H7 (cell line): ENCODE data around the gene NUDCD2. TPM values are rescaled to one million over a fixed set of nuclear protein-coding genes. Genes with fewer than 3 reads are reported as not detected.

Source experiments
- DNase-seq: peaks from one replicate; pipeline ENCODE4 v3.0.0; 2012
- H3K27me3 ChIP-seq: 2 replicates; pipeline ENCODE4 v1.6.0; 2011; ENCODE audit warnings: mild to moderate bottlenecking, low read length; ENCODE audit not compliant: control insufficient read depth, insufficient read depth
- H3K36me3 ChIP-seq: replicated peaks from 2 replicates; pipeline ENCODE4 v1.5.1; 2011; ENCODE audit warnings: low read length; ENCODE audit not compliant: control insufficient read depth, insufficient read depth
- H3K4me3 ChIP-seq: 2 replicates; pipeline ENCODE4 v1.5.1; 2011; ENCODE audit warnings: low read depth, mild to moderate bottlenecking, control low read depth, low read length, moderate library complexity; ENCODE audit not compliant: insufficient read depth
- total RNA-seq: library from RNA; depleted of rRNA; stranded (reverse); fragments of >200 nt; shearing (Covaris generic); gene quantifications from 2 replicates; pipeline ENCODE4 v1.2.3, GENCODE V29; 2014

Gene NUDCD2
- total RNA-seq, 1 experiment from 2014 or later, result 27.7 TPM

DNA sequence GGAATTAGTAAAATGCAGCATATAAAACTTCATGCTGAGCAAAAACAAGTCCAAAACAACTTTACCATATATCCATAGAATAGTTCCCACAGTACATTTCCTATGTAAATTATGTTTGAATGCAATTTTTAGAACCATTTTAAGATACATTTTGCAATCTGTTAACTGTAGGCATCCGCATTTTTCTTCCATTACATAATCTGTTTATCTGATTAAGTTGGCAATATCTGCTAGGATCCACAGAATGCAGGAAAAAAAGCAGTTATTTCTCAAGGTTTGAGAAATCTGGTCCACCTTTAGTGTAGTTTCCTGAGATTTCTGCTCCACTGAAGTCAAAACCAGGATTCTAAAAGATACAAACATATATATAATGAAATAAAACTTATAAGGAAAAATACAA, 6.2 kb downstream of the NUDCD2 start:
- H3K27me3 ChIP-seq, result no peaks in the 10 kb centered on the region
- DNase-seq, result no peak
- H3K36me3 ChIP-seq, result peaks cover 11% of the 10 kb centered on the region
- H3K4me3 ChIP-seq, result no peak overlapping the region

GRCh38 chr5:163451489-163451888, 8.4 kb downstream of the NUDCD2 start:
- Histone ChIP-seq H3K27me3 (no peaks in the 10 kb centered on the region), H3K4me3 (no peak overlapping the region), H3K36me3 (peaks cover 16% of the 10 kb centered on the region)

DNA sequence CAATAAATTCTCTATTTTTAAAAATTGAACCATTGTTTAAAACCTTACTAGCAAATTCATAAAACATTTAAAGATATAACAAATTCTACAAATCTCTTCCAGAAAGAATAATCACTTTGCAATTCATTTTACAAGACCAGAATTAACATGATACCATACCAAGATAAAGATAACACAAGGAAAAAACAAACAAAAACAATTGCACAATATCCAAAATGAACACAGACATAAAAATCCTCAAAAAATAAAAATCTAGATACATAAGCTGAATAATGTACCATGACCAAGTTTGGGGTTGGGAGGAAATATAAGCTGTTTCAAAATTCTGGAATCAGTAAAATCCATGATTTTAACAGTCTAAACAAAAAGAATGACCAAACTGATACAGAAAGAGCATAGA, 11.4 kb downstream of the NUDCD2 start:
- peaks cover 23% of the 10 kb centered on the region for H3K36me3 ChIP-seq
- no peaks in the 10 kb centered on the region for H3K27me3 ChIP-seq
- no peak for DNase-seq
- H3K4me3 ChIP-seq, result no peak overlapping the region

More at GRCh38 chr5:163451489-163451888, 8.4 kb downstream of the NUDCD2 start:
- DNase-seq, result no peak

GRCh38 chr5:163447875-163448274, 12.0 kb downstream of the NUDCD2 start:
- Histone ChIP-seq H3K36me3 (peaks cover 23% of the 10 kb centered on the region), H3K4me3 (no peak overlapping the region), H3K27me3 (no peaks in the 10 kb centered on the region)
- no peak for DNase-seq

- Histone ChIP-seq H3K27me3 (no peaks in the 10 kb centered on the region), H3K4me3 (no peak overlapping the region), H3K36me3 (peaks cover 29% of the 10 kb centered on the region)
- no peak for DNase-seq
Measured at GRCh38 chr5:163447191-163447590, 12.7 kb downstream of the NUDCD2 start.

DNA sequence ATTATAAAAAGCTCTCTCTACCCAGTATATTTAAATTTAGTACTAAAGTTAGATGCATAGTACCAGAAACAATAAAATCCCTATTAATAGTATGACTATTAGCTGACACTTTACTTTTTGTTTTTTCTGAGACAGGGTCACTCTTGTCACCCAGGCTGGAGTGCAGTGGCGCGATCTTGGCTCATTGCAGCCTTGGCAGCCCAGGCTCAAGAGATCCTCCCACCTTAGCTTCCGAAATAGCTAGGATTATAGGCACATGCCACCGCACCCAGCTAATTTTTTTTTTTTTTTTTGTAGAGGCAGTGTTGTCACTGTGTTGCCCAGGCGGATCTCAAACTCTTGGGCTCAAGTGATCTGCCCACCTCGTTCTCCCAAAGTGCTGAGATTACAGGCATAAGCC, 14.6 kb downstream of the NUDCD2 start:
- no peak for DNase-seq
- Histone ChIP-seq H3K27me3 (no peaks in the 10 kb centered on the region), H3K36me3 (peaks cover 40% of the 10 kb centered on the region), H3K4me3 (no peak overlapping the region)

- Histone ChIP-seq H3K36me3 (peaks cover 46% of the 10 kb centered on the region), H3K4me3 (no peak overlapping the region), H3K27me3 (no peaks in the 10 kb centered on the region)
- no peak for DNase-seq
Measured at GRCh38 chr5:163444526-163444925, 15.4 kb downstream of the NUDCD2 start.

- H3K4me3 ChIP-seq, result no peak overlapping the region
- DNase-seq, result no peak
- H3K36me3 ChIP-seq, result peaks cover 40% of the 10 kb centered on the region
- H3K27me3 ChIP-seq, result no peaks in the 10 kb centered on the region
Measured at GRCh38 chr5:163440954-163441353, 18.9 kb downstream of the NUDCD2 start.

GRCh38 chr5:163439092-163439425, 20.8 kb downstream of the NUDCD2 start:
- Histone ChIP-seq H3K36me3 (peaks cover 34% of the 10 kb centered on the region), H3K27me3 (no peaks in the 10 kb centered on the region), H3K4me3 (peak overlapping the region; percentile 81)
- no peak for DNase-seq

DNA sequence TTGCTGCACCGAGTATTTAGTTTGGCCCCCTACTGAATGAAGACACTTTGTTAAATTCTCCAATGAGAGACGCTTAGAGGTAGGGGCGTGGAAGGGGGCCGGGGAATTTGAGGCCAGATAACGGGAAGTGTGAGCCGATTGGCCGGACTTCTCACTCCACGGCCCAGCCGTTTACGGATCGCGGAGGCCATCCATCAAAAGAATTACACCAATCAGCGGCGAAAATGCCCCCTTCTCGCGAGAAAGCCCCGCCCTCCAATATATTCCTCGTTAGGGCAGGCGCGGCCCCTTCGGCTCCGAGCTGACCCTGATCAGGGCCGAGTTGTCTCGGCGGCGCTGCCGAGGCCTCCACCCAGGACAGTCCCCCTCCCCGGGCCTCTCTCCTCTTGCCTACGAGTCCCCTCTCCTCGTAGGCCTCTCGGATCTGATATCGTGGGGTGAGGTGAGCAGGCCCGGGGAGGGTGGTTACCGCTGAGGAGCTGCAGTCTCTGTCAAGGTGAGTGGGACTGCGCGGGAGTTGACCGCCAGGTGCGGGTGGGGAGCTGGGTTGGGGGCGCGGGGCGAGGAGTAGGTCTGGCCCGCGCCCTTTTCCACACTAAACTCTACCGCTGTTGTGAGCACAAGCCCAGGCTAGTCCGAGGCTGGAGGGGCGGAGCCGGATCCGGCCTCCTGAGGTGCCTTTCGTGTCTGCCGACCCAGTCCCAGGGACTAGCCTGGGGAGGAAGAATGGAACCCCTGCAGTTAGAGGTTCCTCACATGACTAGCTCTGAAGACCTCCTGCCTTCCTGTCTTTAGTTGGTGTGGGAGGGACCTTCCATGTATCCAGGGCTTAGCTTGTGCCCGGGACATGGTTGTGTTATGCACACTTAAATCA, 22.4 kb downstream of the NUDCD2 start, which contains the start of gene CCNG1:
Gene CCNG1, plus strand, starts transcription at position 287 of the 874 bp plus-strand sequence. CDS start 1,662 bp downstream, outside the sequence.
- peaks cover 25% of the 10 kb centered on the region for H3K36me3 ChIP-seq
- H3K4me3 ChIP-seq, result peak within 1 kb of the TSS; percentile 81
- H3K27me3 ChIP-seq, result no peaks in the 10 kb centered on the region
- peak; percentile 91 for DNase-seq

DNA sequence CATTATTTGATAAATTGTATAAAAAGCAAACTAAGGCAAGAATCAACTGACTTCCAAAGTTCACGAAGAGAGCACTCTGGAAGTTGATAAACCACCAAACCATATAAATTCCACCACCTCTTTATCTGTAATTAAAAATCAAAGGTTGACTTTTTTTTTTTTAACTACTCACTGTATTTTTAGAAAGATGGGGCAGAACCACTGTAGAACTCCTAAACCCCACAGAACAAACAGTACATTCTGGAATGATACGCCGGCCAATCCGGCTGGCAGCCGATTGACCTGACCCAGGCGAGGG, 22.9 kb downstream of the NUDCD2 start:
- DNase-seq, result no peak
- Histone ChIP-seq H3K4me3 (peak overlapping the region; percentile 19), H3K36me3 (peaks cover 20% of the 10 kb centered on the region), H3K27me3 (no peaks in the 10 kb centered on the region)

GRCh38 chr5:163436515-163436914, 23.4 kb downstream of the NUDCD2 start:
- DNase-seq, result no peak

DNA sequence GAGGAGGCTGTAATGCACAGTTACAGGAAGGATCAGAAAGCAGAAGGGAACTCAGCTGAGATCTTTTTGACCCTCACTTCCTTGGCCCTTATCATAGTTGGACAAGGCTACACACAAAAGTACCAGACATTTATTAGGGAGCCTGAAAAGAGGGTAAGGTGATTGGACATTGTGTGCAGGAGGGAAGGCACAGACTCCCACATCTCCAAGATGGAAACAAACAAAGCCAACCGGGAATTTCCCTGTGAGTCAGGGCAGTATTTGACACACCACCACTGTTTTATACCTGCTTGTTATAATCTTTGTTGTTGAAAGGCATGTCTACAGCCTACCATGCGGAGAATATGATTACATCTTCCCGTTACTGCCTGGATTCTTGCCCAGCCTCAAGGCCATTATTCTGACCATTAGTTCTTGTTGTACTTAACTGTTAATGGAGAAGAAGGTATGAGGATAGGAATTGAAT, 25.5 kb downstream of the NUDCD2 start:
- H3K27me3 ChIP-seq, result no peaks in the 10 kb centered on the region
- DNase-seq, result no peak
- H3K36me3 ChIP-seq, result peaks cover 5% of the 10 kb centered on the region
- no peak overlapping the region for H3K4me3 ChIP-seq

More at GRCh38 chr5:163436515-163436914, 23.4 kb downstream of the NUDCD2 start:
- Histone ChIP-seq H3K4me3 (peak overlapping the region; percentile 19), H3K36me3 (peaks cover 18% of the 10 kb centered on the region), H3K27me3 (no peaks in the 10 kb centered on the region)

DNA sequence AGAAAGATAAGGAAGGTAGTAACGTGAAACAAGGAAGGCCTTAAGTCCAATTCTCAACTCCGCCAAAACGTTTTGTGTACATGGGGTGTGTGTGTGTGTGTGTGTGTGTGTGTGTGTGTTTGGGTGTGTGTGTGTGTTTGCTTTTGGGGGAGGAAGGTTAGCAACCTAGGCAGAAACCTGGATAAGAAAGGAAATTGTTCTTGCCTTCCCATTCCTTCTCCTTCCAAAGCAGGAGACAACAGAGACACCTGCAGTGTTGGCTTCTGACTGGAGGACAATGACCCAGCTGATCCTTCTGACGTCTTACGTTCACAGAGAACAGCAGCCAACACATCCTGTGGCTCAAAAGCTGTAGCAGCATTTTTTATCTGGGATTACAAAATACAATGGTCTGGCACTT, 26.6 kb downstream of the NUDCD2 start:
- Histone ChIP-seq H3K27me3 (no peaks in the 10 kb centered on the region), H3K4me3 (no peak overlapping the region), H3K36me3 (no peaks in the 10 kb centered on the region)
- no peak for DNase-seq

DNA sequence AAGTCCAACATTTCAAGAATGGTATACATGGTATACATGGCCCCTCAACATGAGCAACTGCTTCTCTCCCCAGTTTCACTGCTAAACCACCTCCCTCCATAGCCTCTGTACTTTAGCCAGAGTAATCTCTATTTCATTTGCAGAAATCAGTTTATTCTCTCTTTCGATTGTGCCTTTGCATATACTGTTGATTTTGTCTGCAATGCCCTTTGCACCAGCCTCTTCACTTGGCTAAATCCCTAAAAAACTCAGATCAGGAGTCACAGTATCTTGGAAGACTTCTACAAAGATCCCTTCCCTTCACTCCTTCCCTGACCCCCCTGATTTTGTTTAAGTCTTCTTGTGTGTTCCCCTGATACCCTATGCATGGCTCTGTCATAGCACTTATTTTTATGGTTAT, 27.4 kb downstream of the NUDCD2 start:
- no peaks in the 10 kb centered on the region for H3K27me3 ChIP-seq
- DNase-seq, result no peak
- no peak overlapping the region for H3K4me3 ChIP-seq
- H3K36me3 ChIP-seq, result no peaks in the 10 kb centered on the region
